ENCODE data around the gene RAB7A.
"Not testable (repeated sequence)": the region's sequence is repeated elsewhere in the genome, so short reads cannot be mapped to it uniquely, and the experiment has no call there.

The RAB7A gene

DNA sequence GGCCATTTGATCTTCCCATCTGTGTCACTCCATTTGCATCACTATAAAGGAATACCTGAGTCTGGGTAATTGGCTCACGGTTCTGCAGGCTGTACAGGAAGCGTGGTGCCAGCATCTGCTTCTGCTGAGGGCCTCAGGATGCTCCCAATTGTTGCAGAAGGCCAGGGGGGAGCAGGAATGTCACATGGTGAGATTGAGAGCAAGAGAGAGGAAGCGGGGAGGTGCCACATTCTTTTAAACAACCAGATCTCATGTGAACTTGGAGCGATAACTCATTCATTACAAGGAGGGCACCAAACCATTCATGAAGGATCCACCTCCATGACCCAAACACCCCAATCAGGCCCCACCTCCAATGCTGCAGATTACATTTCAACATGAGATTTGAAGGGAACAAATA lies 13.1 kb upstream of the RAB7A start:
- no peak for DNase-seq (ENCODE audit: low spot score)

DNA sequence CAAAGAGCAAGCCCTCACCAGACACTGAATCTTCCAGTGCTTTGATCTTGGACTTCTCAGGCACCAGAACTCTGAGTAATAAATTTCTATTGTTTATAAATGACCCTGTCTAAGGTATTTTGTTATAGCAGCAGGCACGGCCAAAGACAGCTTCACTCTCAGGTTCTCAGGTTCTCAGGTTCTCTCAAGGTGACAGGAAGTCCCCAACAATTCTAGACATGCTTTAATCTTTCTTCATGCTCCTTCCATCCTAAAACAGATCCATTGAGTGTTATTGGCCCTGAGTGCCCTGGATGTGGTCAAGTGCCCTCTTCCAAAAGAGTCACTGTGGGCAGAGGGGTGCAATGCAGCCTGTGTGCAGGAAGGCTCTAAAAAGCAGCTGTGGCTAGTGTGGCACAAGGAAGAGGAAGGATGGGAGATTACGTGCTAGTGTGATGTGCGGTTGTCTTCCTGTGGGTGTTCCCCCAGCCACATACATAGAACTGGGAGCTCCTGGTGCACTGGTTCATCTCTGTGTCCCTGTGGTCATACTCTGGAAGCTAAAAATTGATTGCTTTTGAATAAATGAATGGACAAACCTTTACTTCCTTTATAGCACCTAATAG lies 11.0 kb upstream of the RAB7A start:
- no peak for DNase-seq (ENCODE audit: low spot score)

DNA sequence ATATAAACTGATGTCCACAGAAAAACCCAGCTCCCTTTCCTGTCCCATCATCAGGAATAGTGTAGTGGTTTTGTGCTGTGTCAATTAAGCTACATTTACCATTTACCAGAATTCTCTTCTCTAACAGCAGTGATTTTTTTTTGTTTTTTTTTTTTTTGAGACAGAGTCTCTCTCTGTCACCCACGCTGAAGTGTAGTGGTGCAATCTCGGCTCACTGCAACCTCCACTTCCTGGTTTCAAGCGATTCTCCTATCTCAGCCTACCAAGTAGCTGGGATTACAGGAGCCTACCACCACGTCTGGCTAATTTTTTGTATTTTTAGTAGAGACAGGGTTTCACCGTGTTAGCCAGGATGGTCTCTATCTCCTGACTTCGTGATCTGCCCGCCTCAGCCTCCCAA lies 7.1 kb upstream of the RAB7A start:
- DNase-seq (ENCODE audit: low spot score) = not testable (repeated sequence)

DNA sequence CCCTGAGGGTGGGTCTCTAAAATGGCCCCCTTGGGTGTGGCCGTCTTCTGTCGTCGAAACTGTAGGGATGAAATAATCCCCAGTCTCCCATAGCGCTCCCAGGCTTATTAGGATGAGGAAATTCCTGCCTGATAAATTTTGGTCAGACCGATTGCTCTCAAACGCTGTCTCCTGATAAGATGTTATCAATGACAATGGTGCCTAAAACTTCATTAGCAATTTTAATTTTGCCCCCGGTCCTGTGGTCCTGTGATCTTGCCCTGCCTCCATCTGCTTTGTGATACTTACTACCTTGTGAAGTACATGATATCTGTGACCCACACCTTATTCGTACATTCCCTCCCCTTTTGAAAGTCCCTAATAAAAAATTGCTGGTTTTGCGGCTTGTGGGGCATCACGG lies 5.1 kb upstream of the RAB7A start:
- DNase-seq (ENCODE audit: low spot score) = no peak

DNA sequence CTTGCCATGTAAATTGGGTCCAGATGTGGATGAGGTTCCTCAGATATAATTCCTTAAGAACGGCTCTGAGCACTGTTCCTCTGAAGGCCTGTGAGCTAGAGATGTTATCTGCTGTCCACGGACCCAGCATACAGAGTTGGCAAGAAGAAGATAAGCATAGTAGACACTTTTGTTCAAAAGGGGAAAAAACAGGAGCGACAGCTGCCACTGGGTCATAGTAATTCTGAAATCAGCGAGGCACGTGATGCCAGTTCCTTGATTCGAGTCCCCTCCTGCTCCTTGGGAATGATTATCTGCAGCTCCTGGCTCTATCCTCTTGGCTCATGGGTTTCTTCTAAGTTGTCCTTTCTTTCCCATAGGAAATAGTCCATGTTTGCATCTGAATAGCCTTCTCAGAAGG lies 2.5 kb upstream of the RAB7A start:
- no peak for DNase-seq (ENCODE audit: low spot score)

DNA sequence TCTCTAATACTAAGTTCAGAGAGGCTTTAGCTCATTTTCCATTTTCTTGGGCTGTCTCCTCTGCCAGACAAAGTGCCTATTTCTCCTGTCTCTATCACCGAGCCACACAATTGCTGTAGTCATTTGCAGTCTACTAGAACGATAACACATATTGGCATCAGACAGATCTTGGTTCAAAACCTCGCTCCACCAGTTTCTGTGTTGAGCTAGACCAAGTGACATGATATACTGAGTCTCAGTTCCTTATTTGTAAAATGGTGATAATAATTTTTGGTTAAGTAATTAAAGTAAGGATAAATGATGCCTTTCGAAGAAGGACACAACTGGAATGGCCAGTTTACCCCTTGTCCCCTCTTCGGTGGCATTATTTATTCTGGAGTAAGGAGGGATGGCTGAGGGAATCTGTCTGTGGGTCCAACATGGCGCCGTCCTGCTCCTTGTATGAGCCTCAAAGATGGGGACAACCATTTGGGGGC lies 398 bp upstream of the RAB7A start:
- no peak for DNase-seq (ENCODE audit: low spot score)

DNA sequence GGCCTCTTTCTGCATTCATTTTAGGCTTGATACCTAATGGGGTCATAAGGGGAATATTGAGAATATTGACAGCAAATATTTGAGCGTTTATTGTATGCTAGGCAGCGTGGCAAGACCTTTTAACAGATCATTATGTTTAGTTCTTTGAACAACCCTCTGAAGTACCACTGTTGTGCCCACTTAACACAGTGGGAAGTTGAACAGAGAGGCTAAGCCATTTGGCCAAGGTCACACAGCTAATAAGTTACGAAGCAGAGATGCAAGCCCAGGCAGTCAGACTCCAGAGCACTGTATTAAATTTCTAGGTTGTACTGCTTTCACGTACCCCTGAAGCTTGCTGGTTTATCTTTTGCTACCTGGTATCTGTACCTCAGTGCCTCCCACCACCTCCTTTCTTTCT lies 1.1 kb downstream of the RAB7A start:
- DNase-seq (ENCODE audit: low spot score) = no peak

DNA sequence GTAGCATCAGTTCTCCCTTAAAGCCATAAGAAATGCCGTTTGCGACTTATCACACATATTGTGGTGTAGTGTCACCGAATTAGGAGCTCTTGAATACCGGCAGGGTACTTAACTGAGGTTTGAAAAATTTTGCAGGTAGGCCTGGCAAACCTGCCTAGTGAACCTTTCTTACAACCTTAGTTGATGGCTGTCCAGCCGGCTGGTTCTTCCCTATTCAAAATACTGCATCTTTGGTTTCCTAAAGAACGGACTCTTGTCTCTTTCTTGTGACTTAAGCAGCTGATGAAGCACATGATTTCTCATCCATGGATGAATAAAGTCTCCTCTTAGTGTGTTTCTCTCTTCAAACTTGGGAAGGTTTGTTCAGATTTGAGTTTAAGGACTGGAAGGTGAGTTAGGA lies 1.5 kb downstream of the RAB7A start:
- DNase-seq (ENCODE audit: low spot score) = no peak

DNA sequence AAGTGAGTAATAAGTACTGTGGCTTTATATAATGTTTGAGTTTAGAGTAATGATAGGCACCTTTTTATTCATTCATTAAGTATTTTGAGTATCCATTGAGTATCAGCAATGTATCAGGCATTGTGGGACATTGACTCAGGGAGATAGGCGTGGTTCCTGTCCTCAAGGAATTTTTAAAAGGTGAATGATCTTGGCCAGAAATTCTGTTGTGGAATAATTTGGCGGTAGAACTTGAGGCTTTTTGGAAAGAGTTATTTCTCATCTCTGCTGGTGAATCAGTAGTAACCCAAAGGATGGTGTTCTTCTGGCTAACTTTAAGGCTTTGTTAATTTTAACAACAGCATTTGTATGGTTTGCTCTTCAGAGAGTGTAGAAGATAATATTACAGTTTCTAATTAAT lies 2.0 kb downstream of the RAB7A start:
- DNase-seq (ENCODE audit: low spot score) = peak; percentile 32

DNA sequence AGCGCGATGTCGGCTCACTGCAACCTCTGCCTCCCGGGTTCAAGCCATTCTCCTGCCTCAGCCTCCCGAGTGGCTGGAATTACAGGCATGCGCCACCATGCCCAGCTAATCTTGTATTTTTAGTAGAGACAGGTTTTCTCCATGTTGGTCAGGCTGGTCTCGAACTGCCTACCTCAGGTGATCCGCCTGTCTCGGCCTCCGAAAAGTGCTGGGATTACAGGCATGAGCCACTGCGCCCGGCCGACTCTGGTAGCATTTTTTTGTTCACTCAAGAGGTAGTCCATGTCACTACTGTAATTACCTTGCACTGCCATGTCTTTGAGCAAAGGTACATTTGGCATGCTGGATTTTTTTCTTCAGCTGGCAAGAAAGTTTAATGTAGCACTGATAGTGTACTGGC lies 2.5 kb downstream of the RAB7A start:
- not testable (repeated sequence) for DNase-seq (ENCODE audit: low spot score)

DNA sequence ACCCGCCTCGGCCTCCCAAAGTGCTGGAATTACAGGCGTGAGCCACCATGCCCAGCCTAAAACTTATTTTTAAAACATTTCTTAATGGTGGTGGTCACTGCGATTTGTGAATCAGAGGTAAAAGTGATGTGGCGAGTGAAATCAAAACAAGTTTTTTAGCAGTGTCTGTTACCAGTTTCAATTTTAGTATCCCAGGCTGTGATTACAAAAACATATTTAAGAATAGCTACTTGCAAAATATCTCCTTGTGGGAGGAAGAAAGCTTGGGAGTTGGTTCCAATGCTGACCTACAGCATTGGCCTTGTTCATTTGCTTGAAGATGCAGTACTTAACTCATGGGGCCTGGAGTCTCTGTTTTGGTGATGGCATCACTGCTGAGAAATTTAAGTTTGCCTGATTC lies 4.5 kb downstream of the RAB7A start:
- no peak for DNase-seq (ENCODE audit: low spot score)

DNA sequence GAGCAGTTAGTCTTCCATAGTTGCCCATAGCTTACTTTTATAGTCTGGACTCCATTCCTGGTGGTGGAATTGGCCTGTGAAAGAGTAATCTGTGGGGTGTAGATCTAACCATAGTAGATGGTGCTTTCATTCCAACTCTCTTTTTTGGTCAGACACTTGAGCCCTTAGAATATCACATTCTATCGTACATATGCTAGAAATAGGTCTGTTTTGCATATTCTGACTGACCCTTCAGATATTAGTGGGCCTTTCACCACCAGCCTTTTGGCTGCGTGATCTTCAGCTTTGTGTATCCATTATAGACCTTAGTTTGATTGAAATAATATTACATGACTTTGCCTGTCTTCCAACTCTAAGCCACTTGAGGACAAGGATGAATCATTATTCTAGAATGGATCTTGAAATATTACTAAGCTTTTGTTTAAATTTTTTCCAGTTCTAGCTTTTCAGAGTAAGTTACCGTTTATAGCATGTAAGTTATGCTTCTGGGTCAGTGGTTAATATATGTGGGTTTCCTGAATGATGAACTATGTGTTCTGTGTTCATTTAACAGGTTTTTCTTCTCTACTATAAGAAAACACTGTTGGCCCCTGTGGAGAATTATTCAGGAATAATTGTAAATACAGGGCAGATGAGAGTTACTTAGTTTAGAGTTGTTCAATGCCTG lies 8.7 kb downstream of the RAB7A start:
- DNase-seq (ENCODE audit: low spot score) = no peak

DNA sequence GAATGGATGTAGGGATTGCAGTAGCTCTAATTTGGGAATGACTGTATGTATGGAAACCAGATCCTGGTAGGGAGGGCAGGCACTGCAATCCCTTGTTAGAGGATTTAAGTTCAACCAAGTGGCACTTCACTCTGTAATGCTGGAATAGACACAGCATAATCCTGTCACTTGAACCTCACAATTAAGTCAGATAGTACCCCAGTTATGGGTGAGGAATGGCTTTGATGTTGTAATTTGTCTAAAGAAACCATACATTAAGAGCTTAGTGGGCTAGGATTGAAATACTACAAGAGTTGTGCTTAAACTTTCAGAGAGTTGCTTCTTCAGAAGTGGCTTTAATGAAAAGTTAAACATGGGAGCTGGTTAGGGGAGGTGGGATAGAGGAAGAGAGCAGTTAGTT lies 9.3 kb downstream of the RAB7A start:
- no peak for DNase-seq (ENCODE audit: low spot score)

DNA sequence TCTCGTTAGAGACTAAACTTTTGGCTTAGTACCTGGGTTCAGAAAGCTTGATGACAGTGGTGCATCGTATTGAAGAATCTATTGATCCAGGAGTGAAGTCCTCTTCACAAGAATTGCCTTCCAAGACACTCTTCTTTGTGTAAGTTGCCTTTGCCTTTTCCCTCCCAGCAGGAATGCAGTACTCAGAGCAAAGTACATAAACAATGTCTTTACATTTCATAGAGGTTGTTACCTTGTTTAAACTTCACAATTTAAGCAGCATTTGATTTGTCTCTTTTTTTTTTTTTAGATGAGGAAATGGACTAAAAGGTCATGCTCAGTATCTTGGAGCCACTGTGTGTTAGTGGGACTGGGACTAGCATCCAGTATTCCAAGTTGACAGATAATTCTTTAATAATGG lies 9.9 kb downstream of the RAB7A start:
- DNase-seq (ENCODE audit: low spot score) = no peak

DNA sequence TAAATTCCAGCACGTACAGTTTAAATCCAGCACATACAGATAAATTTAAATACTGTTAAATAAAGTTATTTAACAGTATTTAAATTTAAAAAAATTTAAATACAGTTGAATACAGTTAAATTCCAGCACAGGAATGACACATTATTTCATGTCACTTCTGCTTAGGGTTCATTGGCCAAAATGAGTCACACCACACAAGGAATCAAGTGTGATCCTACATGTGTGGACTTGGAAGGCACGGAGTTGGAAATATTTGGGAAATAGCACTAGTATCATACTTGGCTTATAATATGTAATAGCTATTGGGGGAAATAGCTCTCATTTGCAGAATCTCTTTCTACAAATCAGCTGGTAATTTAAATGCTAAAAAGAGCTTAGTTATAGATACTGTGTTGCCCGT lies 10.6 kb downstream of the RAB7A start:
- DNase-seq (ENCODE audit: low spot score) = peak; percentile 54

DNA sequence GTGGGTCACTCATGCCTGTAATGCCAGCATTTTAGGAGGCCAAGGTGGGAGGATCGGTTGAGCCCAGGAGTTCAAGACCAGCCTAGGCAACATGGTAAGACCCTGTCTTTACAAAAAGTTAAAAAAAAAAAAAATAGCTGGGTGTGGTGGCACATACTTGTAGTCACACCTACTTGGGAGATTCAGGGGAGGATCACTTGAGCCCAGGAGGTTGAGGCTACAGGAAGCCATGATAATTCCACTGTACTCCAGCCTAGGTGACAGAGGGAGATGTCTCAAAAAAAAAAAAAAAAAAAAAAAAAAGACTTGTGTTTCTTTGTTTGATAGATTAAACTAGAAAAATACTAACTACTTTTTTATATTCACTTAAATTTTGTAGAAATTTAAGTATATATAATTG lies 14.6 kb downstream of the RAB7A start:
- DNase-seq (ENCODE audit: low spot score) = no peak

DNA sequence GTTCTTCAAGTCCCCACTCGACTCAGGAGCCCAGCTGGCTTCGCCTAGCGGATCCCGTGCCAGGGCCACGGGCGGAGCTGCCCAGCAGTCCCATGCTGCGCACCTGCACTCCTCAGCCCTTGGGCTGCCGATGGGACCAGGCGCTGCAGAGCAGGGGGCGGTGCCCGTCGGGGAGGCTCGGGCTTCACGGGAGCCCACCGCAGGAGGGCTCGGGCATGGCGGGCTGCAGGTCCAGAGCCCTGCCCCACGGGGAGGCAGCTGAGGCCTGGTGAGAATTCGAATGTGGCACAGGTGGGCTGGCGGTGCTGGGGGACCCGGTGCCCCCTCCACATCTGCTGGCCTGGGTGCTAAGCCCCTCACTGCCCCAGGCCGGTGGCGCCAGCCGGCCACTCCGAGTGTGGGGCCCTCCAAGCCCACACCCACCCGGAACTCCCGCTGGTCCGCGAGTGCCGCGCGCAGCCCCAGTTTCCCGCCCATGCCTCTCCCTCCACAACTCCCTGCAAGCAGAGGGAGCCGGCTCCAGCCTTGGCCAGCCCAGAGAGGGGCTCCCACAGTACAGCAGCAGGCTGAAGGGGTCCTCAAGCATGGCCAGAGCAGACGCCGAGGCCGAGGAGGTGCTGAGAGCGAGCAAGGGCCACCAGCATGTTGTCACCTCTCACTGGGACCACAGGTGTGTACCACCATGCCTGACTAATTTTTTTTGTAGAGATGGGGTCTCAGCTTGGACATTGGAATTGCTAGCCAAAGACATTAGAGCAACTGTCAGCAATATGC lies 17.0 kb downstream of the RAB7A start:
- no peak for DNase-seq (ENCODE audit: low spot score)

DNA sequence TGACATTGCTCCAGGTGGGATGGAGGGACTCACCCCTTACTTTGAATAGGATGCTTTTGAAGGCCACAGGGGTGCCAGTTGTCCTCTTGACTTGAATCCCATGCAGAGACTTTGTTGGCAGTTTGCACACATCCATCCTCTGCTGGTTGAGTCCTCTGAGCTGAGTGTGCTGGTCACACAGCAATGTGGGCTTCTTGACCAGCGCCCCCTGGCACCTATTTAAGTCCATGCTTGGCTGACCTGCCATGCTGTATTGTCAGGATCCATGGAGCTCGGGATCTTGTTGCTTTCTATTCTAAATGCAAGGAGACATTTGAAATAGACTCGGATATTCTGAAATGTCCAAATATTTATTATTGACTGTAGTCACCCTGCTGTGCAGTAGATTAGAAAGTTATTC lies 19.8 kb downstream of the RAB7A start:
- no peak for DNase-seq (ENCODE audit: low spot score)

DNA sequence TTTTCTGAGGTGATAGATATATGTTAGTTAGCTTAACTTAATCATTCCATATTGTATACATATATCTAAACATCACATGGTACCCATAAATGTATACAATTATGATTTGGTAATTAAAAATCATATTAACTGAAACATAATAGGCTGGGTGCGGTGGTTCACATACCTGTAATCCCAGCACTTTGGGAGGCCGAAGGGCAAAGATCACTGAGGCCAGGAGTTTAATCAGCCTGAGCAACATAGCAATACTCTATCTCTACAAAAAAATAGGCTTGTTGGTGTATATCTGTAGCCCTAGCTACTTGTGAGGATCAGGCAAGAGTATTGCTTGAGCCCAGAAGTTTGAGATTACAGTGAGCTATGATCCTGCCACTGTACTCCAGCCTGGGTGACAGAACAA lies 20.9 kb downstream of the RAB7A start:
- no peak for DNase-seq (ENCODE audit: low spot score)

DNA sequence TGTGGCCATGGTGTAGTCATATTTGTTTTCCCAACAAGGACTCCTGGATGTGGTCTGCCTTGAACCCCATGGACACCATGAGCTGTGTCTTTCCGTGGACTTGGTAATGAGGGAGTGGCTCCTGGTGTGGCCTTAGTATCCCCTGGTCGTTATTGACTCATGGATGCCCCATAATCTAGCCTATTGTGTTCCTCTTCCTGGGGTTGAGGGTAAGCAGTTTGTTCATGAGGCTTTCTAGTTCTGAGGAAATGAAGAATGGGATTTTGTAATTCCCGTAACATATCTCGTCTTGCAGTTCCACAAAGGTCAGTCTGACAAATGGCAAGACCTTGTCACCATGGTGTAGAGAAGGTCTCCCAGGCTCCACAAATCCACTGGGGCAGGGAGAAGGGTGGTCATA lies 22.6 kb downstream of the RAB7A start:
- no peak for DNase-seq (ENCODE audit: low spot score)

DNA sequence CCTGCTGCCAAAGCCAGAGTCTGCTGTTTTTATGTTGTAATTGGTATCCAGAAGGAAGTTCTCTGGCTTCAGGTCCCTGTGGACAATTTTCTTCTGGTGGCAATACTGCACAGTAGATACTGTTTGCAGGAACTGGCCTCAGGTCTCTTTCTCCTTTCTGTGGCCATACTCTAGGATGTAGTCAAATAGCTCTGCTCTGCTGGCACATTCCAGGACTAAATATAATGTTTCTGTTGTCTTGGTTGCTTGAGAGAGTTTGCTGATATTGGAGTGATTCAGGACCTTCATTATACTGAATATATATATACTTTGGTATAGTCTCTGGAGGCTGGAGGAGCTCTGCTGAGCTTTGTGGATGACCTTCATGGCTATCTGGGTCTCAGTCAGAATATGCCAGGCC lies 23.1 kb downstream of the RAB7A start:
- DNase-seq (ENCODE audit: low spot score) = no peak

DNA sequence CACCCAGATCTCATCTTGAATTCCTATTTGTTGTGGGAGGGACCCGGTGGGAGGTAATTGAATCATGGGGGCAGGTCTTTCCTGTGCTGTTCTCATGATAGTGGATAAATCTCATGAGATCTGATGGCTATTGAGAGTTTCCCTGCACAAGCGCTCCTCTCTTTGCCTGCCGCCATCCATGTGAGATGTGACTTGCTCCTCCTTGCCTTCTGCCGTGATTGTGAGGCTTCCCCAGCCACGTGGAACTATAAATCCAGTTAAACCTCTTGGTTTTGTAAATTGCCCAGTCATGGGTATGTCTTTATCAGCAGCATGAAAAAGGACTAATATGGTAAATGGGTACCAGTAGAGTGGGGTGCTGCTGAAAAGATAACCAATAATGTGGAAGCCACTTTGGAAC lies 23.6 kb downstream of the RAB7A start:
- not testable (repeated sequence) for DNase-seq (ENCODE audit: low spot score)

DNA sequence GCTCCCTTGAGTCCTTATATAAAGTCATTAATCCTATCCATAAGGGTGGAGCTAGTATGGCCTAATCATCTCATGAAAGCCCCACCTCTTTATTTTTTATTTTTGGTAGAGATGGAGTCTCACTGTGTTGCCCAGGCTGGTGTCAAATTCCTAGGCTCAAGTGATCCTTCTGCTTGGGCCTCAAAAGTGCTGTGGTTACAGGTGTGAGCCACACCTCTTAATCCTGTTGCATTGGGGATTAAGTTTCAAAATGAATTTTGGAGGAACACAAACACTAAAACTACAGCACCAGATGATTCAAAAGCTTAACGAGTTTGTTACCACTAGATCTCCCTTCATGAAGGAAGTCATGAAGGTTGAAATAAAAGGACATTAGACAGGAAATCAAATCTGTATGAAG lies 27.7 kb downstream of the RAB7A start:
- DNase-seq (ENCODE audit: low spot score) = no peak
